ENCODE data around the gene SLC6A13.
"Not testable (repeated sequence)": the region's sequence is repeated elsewhere in the genome, so short reads cannot be mapped to it uniquely, and the experiment has no call there.

SLC6A13 gene

GRCh38 chr12:232731-233614, 29.7 kb downstream of the SLC6A13 start:
- no peak for DNase-seq

- no peak for DNase-seq
Observed at GRCh38 chr12:230925-231671, 31.5 kb downstream of the SLC6A13 start.

DNA sequence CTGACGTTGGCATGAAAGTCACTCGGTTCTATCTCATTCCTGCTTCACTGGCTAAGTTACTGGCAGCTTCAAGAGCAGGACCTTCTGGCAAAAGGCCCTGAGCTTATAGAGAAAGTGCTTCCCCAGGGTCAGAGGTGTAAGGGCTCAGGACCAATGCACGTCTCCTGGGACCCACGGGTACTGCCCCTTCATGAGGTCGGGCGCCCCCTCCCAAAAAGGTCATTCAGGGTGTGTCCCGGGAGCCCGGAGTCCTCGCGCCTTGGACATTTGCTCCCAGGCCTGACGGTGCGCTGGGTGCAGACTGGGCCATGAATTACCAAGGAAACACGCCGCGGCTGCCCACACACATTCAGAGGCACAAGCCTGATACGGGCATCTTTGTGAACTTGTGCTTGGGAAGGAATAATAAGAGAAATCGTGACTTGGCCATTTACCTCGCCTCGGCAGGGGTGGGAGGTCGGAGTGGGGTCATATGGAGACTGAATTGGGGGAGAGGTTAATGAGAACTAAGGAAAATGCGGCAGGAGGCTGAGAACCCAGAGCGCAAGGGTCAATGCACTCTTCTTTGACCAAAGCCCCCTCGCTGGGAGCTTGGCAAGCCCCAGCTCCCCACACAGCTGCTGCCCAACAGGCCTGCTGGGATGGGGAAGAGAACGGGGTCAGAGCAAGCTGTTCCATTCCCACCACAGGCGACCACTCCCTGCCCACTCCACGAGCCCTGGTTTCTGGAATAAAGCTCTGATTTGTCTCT, 33.0 kb downstream of the SLC6A13 start:
- DNase-seq = no peak

DNA sequence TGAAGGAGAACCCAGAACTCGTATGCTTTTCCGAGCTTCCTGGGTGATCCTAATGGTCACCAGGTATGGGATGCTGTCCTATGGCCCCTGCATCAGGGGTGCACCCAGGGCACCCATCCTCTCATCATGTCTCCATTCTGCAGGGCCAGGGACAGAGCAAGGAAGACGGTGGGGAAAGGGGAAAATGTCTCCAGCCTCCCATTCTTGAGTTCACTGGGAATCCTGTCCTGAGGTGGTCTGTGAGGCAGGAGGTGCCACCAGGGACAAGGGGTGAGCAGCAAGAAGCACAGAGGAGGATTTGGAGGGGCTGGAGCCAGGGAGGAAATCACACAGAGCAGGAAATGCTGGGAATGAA, 33.8 kb downstream of the SLC6A13 start:
- no peak for DNase-seq

GRCh38 chr12:227923-228845, 34.5 kb downstream of the SLC6A13 start:
- DNase-seq = no peak

DNA sequence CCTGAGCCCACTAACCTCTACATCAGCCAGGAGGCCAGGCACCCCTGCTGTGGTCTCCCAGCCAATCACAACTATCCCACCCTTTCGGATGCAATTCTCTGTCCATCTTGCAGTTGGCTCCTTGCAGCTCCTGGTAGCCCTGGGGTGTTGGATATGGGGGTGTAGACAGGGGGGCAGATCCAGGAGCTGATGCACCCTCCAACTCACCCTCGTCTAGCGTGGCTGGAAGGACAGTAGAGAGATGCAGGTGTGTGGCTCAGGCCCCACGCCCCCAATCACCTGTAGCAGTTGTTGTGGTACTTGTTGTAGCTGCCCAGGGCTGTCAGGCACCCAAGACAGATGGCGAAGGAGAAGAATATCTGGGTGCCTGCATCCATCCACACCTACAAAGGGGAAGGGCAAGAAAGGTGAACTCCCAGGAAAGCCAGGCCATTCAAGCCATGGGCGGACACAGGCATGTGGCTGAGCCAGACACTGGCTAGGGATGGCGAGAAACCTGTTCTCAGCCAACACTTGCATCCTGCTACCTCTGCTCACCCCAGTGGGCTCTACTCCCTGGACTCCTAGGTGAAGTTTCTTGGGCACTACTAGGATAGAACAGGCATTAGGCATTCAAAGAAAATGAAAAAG, 35.2 kb downstream of the SLC6A13 start:
- no peak for DNase-seq

DNA sequence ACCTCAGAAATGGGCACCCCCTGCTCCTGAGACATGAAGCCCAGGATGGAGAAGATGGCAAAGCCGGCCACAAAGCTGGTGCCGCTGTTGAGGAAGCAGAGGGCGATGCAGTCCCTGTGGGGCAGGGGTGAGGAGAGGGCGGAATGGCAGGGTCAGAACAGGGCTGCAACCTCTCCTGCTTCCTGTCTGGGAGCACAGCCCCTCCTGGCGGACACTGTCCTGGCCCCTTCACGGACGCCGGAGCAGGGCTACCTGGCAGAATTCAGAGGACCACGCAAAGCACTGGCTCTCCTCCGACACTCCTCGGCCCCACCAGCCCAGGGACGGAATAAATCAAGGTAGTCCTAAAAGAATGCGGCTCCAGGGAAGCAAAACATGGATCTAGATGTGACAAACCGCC, 36.2 kb downstream of the SLC6A13 start:
- no peak for DNase-seq

GRCh38 chr12:225012-225411, 37.6 kb downstream of the SLC6A13 start:
- DNase-seq = no peak

- DNase-seq = no peak
Observed at GRCh38 chr12:224330-224729, 38.3 kb downstream of the SLC6A13 start.

DNA sequence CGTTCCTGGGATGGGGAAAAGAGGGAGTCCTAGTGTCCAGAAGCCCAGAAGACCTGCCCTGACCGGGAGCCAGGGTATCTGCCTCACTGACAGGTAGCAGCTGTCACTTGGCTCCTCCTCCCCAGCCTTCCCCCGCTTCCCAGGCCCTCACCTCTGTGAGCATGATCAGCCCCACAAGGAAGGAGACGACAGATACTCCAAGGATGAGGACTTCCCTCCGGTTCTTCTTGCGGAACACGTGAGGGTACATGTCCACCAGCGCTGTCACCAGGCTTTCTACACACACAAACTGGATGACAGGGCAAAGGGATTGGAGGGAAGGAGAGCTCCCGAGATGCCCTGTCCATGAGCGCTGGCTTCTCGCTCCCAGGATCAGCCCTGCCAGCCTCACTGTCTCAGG, 38.8 kb downstream of the SLC6A13 start:
- no peak for DNase-seq

DNA sequence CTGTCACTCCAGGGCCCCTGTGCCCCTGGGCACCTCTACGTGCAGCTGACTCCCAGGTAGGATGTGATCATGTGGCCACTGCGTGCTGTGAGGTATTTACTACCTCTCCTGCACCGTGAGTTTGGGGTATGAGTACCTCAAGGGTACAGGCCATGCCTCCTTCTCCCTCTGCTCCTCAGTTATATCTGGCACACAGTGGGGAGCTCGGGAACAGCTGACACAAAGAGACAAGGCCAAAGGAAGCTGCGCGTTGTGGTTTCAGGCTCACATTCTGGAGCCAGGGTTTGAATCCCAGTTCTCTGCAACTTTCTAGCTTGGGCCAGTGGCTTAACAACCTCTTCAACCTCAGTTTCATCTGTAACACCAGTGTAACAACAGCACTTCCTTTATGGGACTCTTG, 40.9 kb downstream of the SLC6A13 start:
- no peak for DNase-seq

GRCh38 chr12:220946-221550, 41.6 kb downstream of the SLC6A13 start:
- DNase-seq = no peak

- DNase-seq = no peak
Observed at GRCh38 chr12:220491-220890, 42.1 kb downstream of the SLC6A13 start.

GRCh38 chr12:219891-220352, 42.7 kb downstream of the SLC6A13 start:
- peak; percentile 43 for DNase-seq

- DNase-seq = no peak
Observed at GRCh38 chr12:218728-219590, 43.7 kb downstream of the SLC6A13 start.

GRCh38 chr12:218221-218620, 44.4 kb downstream of the SLC6A13 start:
- DNase-seq = no peak

DNA sequence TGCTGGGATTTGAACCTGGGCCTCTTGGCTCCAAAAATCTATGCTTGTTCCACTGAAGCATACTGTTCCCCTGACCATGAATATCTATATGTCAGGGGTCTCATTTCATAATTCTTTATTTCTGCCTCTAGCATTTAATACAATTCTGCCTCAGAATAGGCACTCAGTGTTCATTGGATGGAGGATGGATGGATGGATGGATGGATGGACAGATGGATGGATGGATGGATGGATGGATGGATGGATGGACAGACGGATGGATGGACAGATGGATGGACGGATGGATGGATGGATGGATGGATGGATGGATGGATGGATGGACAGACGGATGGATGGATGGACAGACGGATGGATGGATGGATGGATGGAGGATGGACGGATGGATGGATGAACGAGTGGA, 45.6 kb downstream of the SLC6A13 start:
- not testable (repeated sequence) for DNase-seq

DNA sequence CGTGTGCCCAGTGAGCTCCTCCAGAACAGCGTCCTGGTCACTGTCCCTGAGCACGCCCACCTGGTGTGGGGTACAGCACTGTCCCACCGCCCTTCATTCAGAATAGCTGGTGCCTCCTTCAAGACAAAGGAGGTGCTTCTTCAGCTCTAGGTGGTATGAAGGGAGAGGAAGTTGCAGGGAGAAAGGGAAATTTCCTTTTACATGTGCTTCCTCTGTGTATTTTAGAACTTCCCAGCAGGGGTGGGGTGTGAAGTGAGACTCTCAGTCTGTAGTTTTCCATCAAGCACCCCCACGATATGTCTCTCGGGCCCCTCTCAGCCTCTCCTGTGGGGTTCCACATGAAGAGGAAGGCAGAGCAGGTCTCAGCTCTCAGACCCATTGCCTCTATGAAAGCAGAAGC, 47.5 kb downstream of the SLC6A13 start:
- DNase-seq = no peak

DNA sequence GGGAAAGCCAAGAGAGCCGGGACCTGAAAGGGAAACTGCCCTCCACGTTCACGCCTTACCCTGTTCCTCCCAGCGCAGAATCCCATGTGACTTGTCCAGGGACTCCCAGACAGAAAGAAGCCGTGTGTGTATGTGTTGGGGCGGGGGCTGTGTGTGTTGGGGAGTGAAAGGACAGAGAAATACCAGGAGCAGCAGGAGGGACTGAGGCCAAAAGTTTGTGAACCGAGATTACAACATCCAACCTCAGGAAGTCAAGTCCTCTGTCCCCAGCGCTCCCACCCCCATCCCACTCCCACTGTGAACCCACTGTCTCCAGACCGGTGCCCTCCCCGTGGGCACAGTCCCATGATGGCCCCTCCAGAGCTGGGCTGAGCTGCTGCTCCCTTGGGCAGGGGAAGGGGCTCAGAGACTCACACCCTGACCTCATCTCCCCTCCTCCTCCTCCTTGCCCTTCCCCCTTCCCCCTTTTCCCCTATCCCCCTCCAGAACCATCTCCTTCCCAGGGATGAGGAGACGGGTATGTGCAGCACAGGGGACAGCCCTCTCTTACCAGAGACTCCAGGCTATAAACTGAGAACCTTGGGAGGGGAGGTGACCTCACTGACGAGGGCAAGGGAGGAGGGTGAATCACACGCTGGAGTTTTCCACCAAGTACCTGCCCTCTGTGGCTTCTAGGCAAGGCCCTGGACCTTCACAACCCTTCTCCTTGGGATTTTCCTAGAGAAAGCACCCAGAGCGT, 48.5 kb downstream of the SLC6A13 start, which contains the start of gene SLC6A12:
Gene SLC6A12, minus strand, starts transcription at position 155 of the 739 bp plus-strand sequence. CDS start 4,171 bp downstream, outside the sequence.
- DNase-seq = no peak
